ENCODE data around the gene SLU7.

SLU7 gene

DNA sequence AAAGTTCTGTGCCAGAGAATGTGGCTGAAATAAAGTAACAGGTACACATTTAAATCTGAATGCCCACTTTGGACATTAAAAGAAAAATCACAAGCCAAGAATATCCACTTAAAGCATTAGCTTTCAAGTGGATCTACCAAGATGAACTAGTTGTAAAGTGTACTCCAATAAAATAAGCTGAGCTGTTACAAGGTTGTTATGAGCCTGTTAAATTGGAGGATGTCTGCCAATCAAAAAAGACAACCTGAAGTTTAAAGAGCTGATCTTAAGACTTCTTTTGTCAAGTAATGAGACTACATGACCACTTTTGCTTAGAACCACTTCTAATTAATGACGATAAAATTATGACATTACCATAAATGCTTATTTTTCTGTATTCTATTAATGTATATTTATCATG lies 21.4 kb downstream of the SLU7 start:
- no CpG with 5 or more reads among the region's 1 CpG for WGBS, 2 donors (ENCODE audit: extremely low coverage in 2 of 2, insufficient read length in 2 of 2, insufficient replicate concordance in 1 of 2)

GRCh38 chr5:160395111-160395510 lies 23.8 kb downstream of the SLU7 start:
- peaks cover 3 to 46% of the 10 kb centered on the region in 2 donors for H3K36me3 ChIP-seq (replicated peaks in 1 of 2; ENCODE audit: control insufficient read depth in 2 of 2, insufficient read depth in 2 of 2, low read length in 2 of 2)
- H3K79me1 ChIP-seq (ENCODE audit: low read depth, low read length), result no peaks in the 10 kb centered on the region
- no peak overlapping the region for H3K27ac ChIP-seq (replicated peaks; ENCODE audit: low read length)
- H3K4me1 ChIP-seq (ENCODE audit: control insufficient read depth in 2 of 2, insufficient read depth in 1 of 2, low read depth in 1 of 2, low read length in 2 of 2), result no peaks in the 10 kb centered on the region
- no peak overlapping the region for H2BK120ac ChIP-seq (ENCODE audit: low read depth, low read length)
- H2BK15ac ChIP-seq (ENCODE audit: low read length), result no peak overlapping the region
- H3K9ac ChIP-seq (ENCODE audit: low read depth, low read length, poor library complexity), result no peak overlapping the region
- H2AK5ac ChIP-seq (ENCODE audit: low read depth, low read length), result no peak overlapping the region
- WGBS, 2 donors (ENCODE audit: extremely low coverage in 2 of 2, insufficient read length in 2 of 2, insufficient replicate concordance in 1 of 2), result no CpG with 5 or more reads among the region's 7 CpGs
- H3K4me2 ChIP-seq (ENCODE audit: insufficient read depth, low read length, poor library complexity, severe bottlenecking), result no peak overlapping the region
- no peak overlapping the region for H4K8ac ChIP-seq (ENCODE audit: low read depth, low read length)
- H3K23ac ChIP-seq (ENCODE audit: low read depth, low read length, poor library complexity), result no peak overlapping the region
- H3K27me3 ChIP-seq (ENCODE audit: control insufficient read depth in 3 of 3, insufficient read depth in 3 of 3, low read depth in 1 of 3, low read length in 3 of 3), result no peaks in the 10 kb centered on the region
- H3K18ac ChIP-seq (ENCODE audit: low read length), result no peak overlapping the region
- no peak overlapping the region for H3K4ac ChIP-seq (ENCODE audit: low read length)
- H4K91ac ChIP-seq (ENCODE audit: low read depth, low read length, poor library complexity), result no peak overlapping the region
- H3K4me3 ChIP-seq (ENCODE audit: low read length in 2 of 2), result no peak overlapping the region
- no peak for DNase-seq (ENCODE audit: low spot score)
- H3K9me3 ChIP-seq (replicated peaks in 1 of 2; ENCODE audit: control insufficient read depth in 2 of 2, insufficient read depth in 1 of 2, low read depth in 1 of 2, low read length in 2 of 2), result no peaks in the 10 kb centered on the region
- no peak overlapping the region for H2BK5ac ChIP-seq (ENCODE audit: low read length)
- no peak overlapping the region for H2AFZ ChIP-seq (ENCODE audit: low read length)
- H2BK12ac ChIP-seq (ENCODE audit: low read length), result no peak overlapping the region
- no peak overlapping the region for H3K14ac ChIP-seq (ENCODE audit: low read length)

More for the DNA sequence above, 21.4 kb downstream of the SLU7 start:
- Histone ChIP-seq H3K23ac (ENCODE audit: low read depth, low read length, poor library complexity) (no peak overlapping the region), H2BK5ac (ENCODE audit: low read length) (no peak overlapping the region), H3K27ac (replicated peaks; ENCODE audit: low read length) (no peak overlapping the region), H3K36me3 (replicated peaks in 1 of 2; ENCODE audit: control insufficient read depth in 2 of 2, insufficient read depth in 2 of 2, low read length in 2 of 2) (peaks cover 3 to 63% of the 10 kb centered on the region in 2 donors), H3K4ac (ENCODE audit: low read length) (no peak overlapping the region), H2BK12ac (ENCODE audit: low read length) (no peak overlapping the region), H2BK15ac (ENCODE audit: low read length) (no peak overlapping the region), H3K9me3 (replicated peaks in 1 of 2; ENCODE audit: control insufficient read depth in 2 of 2, insufficient read depth in 1 of 2, low read depth in 1 of 2, low read length in 2 of 2) (no peaks in the 10 kb centered on the region), H2BK120ac (ENCODE audit: low read depth, low read length) (no peak overlapping the region), H3K14ac (ENCODE audit: low read length) (no peak overlapping the region), H3K4me2 (ENCODE audit: insufficient read depth, low read length, poor library complexity, severe bottlenecking) (no peak overlapping the region), H2AK5ac (ENCODE audit: low read depth, low read length) (no peak overlapping the region), H2AFZ (ENCODE audit: low read length) (no peak overlapping the region), H3K9ac (ENCODE audit: low read depth, low read length, poor library complexity) (no peak overlapping the region), H3K4me3 (ENCODE audit: low read length in 2 of 2) (no peak overlapping the region), H3K79me1 (ENCODE audit: low read depth, low read length) (no peaks in the 10 kb centered on the region), H4K91ac (ENCODE audit: low read depth, low read length, poor library complexity) (no peak overlapping the region), H4K8ac (ENCODE audit: low read depth, low read length) (no peak overlapping the region), H3K27me3 (ENCODE audit: control insufficient read depth in 3 of 3, insufficient read depth in 3 of 3, low read depth in 1 of 3, low read length in 3 of 3) (no peaks in the 10 kb centered on the region), H3K4me1 (ENCODE audit: control insufficient read depth in 2 of 2, insufficient read depth in 1 of 2, low read depth in 1 of 2, low read length in 2 of 2) (no peaks in the 10 kb centered on the region), H3K18ac (ENCODE audit: low read length) (no peak overlapping the region)
- no peak for DNase-seq (ENCODE audit: low spot score)

- H3K4me2 ChIP-seq (ENCODE audit: insufficient read depth, low read length, poor library complexity, severe bottlenecking), result no peak overlapping the region
- H3K4me3 ChIP-seq (ENCODE audit: low read length in 2 of 2), result no peak overlapping the region
- no peak overlapping the region for H3K9ac ChIP-seq (ENCODE audit: low read depth, low read length, poor library complexity)
- H3K23ac ChIP-seq (ENCODE audit: low read depth, low read length, poor library complexity), result no peak overlapping the region
- H3K4me1 ChIP-seq (ENCODE audit: control insufficient read depth in 2 of 2, insufficient read depth in 1 of 2, low read depth in 1 of 2, low read length in 2 of 2), result no peaks in the 10 kb centered on the region
- H2AFZ ChIP-seq (ENCODE audit: low read length), result no peak overlapping the region
- H3K27me3 ChIP-seq (ENCODE audit: control insufficient read depth in 3 of 3, insufficient read depth in 3 of 3, low read depth in 1 of 3, low read length in 3 of 3), result no peaks in the 10 kb centered on the region
- no peak for DNase-seq (ENCODE audit: low spot score)
- H4K8ac ChIP-seq (ENCODE audit: low read depth, low read length), result no peak overlapping the region
- H3K9me3 ChIP-seq (replicated peaks in 1 of 2; ENCODE audit: control insufficient read depth in 2 of 2, insufficient read depth in 1 of 2, low read depth in 1 of 2, low read length in 2 of 2), result peaks cover 3 to 17% of the 10 kb centered on the region in 2 donors
- WGBS, 2 donors (ENCODE audit: extremely low coverage in 2 of 2, insufficient read length in 2 of 2, insufficient replicate concordance in 1 of 2), result no CpG with 5 or more reads among the region's 8 CpGs
- H3K18ac ChIP-seq (ENCODE audit: low read length), result no peak overlapping the region
- peaks cover 3 to 39% of the 10 kb centered on the region in 2 donors for H3K36me3 ChIP-seq (replicated peaks in 1 of 2; ENCODE audit: control insufficient read depth in 2 of 2, insufficient read depth in 2 of 2, low read length in 2 of 2)
- H2AK5ac ChIP-seq (ENCODE audit: low read depth, low read length), result no peak overlapping the region
- no peak overlapping the region for H2BK5ac ChIP-seq (ENCODE audit: low read length)
- no peak overlapping the region for H2BK15ac ChIP-seq (ENCODE audit: low read length)
- H3K79me1 ChIP-seq (ENCODE audit: low read depth, low read length), result no peaks in the 10 kb centered on the region
- no peak overlapping the region for H4K91ac ChIP-seq (ENCODE audit: low read depth, low read length, poor library complexity)
- no peak overlapping the region for H2BK12ac ChIP-seq (ENCODE audit: low read length)
- no peak overlapping the region for H3K4ac ChIP-seq (ENCODE audit: low read length)
- H3K14ac ChIP-seq (ENCODE audit: low read length), result no peak overlapping the region
- no peak overlapping the region for H2BK120ac ChIP-seq (ENCODE audit: low read depth, low read length)
- no peak overlapping the region for H3K27ac ChIP-seq (replicated peaks; ENCODE audit: low read length)
Measured at GRCh38 chr5:160390787-160391696, 27.8 kb downstream of the SLU7 start.

GRCh38 chr5:160387445-160387844 lies 31.4 kb downstream of the SLU7 start:
- H2BK12ac ChIP-seq (ENCODE audit: low read length), result no peak overlapping the region
- H3K9ac ChIP-seq (ENCODE audit: low read depth, low read length, poor library complexity), result no peak overlapping the region
- no peak overlapping the region for H2BK120ac ChIP-seq (ENCODE audit: low read depth, low read length)
- H2AFZ ChIP-seq (ENCODE audit: low read length), result no peak overlapping the region
- H2BK15ac ChIP-seq (ENCODE audit: low read length), result no peak overlapping the region
- H2BK5ac ChIP-seq (ENCODE audit: low read length), result no peak overlapping the region
- no peak overlapping the region for H4K91ac ChIP-seq (ENCODE audit: low read depth, low read length, poor library complexity)
- no peak overlapping the region for H3K18ac ChIP-seq (ENCODE audit: low read length)
- H3K14ac ChIP-seq (ENCODE audit: low read length), result no peak overlapping the region
- H2AK5ac ChIP-seq (ENCODE audit: low read depth, low read length), result no peak overlapping the region
- no peaks in the 10 kb centered on the region for H3K79me1 ChIP-seq (ENCODE audit: low read depth, low read length)
- H3K36me3 ChIP-seq (replicated peaks in 1 of 2; ENCODE audit: control insufficient read depth in 2 of 2, insufficient read depth in 2 of 2, low read length in 2 of 2), result peaks cover 0 to 6% of the 10 kb centered on the region in 2 donors
- no peak for DNase-seq (ENCODE audit: low spot score)
- no peaks in the 10 kb centered on the region for H3K4me1 ChIP-seq (ENCODE audit: control insufficient read depth in 2 of 2, insufficient read depth in 1 of 2, low read depth in 1 of 2, low read length in 2 of 2)
- no peak overlapping the region for H3K23ac ChIP-seq (ENCODE audit: low read depth, low read length, poor library complexity)
- peaks cover 3 to 17% of the 10 kb centered on the region in 2 donors for H3K9me3 ChIP-seq (replicated peaks in 1 of 2; ENCODE audit: control insufficient read depth in 2 of 2, insufficient read depth in 1 of 2, low read depth in 1 of 2, low read length in 2 of 2)
- WGBS, 2 donors (ENCODE audit: extremely low coverage in 2 of 2, insufficient read length in 2 of 2, insufficient replicate concordance in 1 of 2), result no CpG with 5 or more reads among the region's 1 CpG
- no peak overlapping the region for H3K4me2 ChIP-seq (ENCODE audit: insufficient read depth, low read length, poor library complexity, severe bottlenecking)
- no peak overlapping the region for H3K4ac ChIP-seq (ENCODE audit: low read length)
- H3K4me3 ChIP-seq (ENCODE audit: low read length in 2 of 2), result no peak overlapping the region
- H3K27me3 ChIP-seq (ENCODE audit: control insufficient read depth in 3 of 3, insufficient read depth in 3 of 3, low read depth in 1 of 3, low read length in 3 of 3), result no peaks in the 10 kb centered on the region
- no peak overlapping the region for H3K27ac ChIP-seq (replicated peaks; ENCODE audit: low read length)
- no peak overlapping the region for H4K8ac ChIP-seq (ENCODE audit: low read depth, low read length)
